HG03378 (cell line): ENCODE results near the gene FERMT1.
"Not testable (repeated sequence)": the region's sequence is repeated elsewhere in the genome, so short reads cannot be mapped to it uniquely, and the experiment has no call there.

Experiments
- ATAC-seq: cut with Tn5 transposase; IDR thresholded peaks from one replicate; pipeline ENCODE4 v1.9.1; 2021; ENCODE audit warnings: mild to moderate bottlenecking, moderate library complexity; ENCODE audit not compliant: unreplicated experiment

The FERMT1 gene

DNA sequence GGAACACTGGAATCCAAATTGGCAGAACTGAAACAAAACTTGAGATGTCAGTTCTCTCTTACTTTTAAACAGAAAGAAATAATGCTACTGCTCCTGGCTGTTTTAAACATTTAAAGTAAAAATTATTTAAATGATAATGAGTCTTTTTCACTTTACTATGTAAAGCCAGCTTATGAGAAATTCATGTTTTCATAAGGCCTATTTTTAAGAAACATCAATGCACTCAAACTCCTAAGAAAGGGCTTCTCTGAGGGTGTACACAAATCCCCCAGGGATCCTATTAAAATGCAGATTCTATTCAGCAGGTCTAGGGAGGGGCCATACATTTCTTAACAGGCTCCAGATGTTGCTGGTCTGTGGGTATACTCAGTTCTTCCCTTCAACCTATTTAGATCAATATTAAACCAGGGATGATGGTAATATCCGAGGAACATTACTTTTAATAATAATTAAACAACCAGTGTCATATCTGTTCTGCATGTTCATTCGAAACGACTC is 2.3 kb downstream of the FERMT1 start:
- ATAC-seq: no peak

DNA sequence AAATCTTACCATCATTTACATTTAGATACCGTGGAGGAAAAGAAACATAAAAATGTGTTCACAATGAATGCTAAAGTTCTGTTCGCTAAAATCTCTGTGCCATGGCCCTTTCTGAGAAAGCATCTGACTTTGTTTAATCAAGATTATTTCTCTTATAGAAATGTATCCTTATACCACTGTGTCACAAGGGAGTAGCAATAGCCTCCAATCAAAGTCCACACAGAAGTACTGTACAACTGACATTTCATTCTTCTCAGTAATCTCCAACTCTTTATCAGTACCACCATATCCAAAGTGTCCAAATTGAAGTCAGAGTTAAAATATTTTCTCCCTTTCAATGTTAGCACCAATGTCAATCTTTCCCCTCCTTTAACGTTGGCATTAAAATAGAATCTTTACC is 6.1 kb downstream of the FERMT1 start:
- no peak for ATAC-seq

DNA sequence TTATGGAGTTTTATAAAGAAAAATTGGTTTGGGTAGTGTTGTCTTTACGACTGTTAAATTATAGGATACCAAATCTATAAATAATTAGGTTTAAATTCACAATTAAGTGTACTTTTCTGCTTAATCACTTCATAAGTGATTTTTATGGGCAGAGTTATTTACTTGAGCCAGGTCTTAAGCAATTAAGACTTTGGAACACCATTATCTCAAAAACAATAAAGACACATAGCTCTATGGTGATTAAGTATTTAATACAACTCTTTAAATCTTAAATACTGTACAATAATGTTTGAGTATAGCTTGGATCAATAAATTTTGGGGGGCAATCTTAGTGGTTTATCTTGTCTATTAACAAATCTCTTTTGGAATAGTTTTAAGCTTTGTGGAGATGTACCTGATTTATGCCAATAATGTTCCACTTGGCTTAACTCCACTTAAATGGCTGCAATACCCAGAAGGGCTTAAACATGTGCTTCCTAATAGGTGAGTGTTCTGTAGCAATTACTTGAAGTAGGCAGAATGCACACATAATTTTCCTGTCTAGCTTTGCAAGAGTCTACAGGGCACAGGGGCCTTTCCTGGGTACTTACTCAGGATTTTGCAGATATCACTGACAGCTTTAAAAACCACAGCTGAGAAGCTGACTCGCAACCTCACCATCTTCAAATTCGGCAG is 7.5 kb downstream of the FERMT1 start:
- ATAC-seq: no peak

DNA sequence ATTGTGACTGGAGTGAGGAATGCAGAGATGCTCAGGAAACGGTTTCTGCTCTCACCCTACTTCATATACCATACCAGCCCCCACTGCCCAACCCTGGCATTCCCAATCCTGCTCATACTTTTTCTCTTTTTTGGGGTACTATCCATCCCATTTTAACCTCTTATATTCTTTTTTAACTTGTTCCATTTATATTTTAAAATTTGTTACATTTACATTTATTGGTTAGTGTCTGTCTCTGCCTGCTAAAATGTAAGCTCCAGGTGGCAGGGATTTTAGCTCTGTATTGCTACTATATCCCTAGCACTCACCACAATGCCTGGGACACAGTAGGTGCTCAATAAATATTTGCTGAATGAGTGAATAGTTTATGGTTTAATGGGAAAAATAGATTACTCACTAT is 8.1 kb downstream of the FERMT1 start:
- no peak for ATAC-seq

DNA sequence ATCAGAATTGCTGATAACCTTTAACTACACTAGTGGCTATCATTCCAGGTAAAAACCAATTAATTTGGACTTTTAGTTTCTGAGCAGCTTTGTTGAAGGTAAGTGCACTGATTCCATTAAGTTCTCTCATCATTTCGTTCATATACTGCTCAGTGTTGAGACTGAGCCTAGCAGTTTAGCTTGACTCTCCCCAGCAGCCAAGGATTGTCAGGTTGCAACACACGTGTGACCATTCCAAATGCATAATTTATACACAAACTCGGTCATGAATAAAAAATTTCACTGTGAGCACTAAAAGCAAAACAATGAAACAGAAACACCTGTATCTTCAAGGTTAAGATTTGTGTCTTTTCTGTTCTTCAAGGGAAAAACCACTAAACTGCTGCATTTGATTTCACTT is 8.9 kb downstream of the FERMT1 start:
- ATAC-seq: no peak

DNA sequence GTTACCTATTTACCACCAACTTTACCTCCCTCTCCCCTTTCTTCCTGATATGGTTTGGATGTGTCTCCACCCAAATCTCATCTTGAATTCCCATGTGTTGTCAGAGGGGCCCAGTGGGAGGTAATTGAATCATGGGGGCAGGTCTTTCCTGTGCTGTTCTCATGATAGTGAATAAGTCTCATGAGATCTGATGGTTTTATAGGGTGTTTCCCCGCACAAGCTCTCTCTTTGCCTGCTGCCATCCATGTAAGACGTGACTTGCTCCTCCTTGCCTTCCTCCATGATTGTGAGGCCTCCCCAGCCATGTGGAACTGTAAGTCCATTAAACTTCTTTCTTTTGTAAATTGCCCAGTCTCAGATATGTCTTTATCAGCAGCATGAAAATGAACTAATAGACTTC is 9.9 kb downstream of the FERMT1 start:
- not testable (repeated sequence) for ATAC-seq

DNA sequence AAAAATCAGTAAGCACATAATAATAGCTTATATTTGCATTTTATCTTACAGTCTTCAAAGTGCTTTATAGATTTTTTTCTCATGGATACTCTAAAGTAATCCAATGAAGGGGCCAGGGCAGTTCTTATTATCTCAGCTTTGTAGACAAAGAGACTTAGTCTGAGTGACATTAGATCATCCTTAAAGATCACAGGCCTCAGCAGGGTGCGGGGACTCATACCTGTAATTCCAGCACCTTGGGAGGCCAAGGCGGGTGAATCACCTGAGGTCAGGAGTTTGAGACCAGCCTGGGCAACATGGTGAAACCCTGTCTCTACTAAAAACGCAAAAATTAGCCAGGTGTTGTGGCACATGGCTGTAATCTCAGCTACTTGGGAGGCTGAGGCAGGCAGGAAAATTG is 14.5 kb downstream of the FERMT1 start:
- ATAC-seq: no peak

DNA sequence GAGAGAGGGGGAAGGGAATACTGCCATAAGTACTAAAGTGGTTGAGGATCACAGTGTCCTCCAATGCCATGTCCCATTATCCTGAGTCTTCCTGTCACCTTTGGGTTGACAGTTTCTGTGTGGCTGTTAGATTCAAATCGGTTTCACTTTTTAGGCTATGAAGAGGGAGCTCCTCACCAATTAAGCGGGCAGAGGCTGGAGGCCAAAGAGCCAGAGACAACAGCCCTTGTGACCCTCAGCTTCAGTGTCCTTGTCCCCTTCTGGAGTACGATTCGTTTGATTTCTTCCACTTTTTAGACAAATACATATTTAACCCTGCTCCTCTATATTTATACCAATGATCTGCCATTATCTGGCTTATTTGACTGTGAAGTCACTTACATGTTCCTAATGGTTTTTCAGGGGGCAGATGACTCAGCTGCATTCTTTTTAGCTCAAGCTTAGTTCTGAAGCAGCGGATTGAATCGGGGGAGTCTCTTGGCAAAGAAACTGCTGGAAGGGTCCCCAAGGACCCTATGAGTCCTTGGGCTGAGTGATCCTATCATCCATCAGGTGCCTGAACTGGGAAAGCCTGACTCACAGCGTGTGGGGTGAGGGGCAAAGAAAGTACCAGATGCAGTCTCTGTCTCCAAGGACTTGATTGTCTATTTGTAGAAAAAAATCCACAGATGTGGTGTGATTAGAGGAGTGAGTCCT is 18.2 kb downstream of the FERMT1 start:
- ATAC-seq: no peak

DNA sequence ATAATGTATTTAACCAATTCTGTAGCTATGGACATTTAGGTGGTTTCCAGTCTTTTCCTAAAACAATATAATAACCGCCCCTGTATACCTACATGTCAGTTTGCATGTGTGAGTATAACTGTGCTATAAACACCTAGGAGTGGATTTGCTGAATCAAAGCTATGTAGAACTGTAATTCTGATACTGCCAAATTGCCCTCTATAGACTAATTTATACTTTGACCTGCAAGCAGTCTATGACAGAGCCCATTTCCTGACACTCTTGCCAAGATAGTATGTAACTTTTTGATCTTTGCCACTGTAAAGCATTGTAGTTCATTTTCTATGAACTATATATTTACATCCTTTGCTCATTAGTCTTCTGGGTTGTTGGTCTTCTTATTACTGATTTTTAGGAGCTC is 19.5 kb downstream of the FERMT1 start:
- ATAC-seq: no peak

DNA sequence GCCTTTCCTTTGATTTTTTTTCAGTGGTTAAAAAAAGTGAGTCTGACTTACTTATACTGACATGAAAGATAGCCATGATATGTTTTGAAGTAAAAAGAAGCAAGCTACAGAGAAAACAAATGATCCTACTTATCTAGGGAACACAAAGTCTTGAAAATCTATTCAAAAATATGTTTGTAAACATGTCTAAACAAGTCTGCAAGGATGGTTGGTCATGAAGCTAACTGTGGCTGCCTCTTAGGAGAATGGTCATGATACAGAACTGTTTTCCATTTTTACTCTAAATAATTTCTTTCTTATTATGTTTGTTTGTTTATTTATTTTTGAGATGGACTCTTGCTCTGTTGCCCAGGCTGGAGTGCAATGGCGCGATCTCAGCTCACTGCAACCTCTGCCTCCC is 21.5 kb downstream of the FERMT1 start:
- no peak for ATAC-seq

DNA sequence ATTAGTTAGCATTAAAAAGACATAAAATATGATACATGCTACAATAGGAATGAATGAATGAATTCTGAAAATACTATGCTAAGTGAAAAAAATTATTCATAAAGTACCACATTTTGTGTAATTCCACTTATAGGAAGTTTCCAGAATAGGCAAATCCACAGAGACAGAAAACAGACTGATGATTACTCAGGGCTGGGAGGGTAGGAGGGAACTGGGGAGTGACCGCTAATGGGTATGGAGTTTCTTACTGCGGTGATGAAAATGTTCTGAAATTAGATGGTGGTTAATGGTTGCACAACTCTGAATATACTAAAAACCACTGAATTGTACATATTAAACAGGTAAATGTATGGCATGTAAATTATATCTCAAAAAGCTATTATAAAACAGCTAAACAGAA is 22.6 kb downstream of the FERMT1 start:
- ATAC-seq: no peak

DNA sequence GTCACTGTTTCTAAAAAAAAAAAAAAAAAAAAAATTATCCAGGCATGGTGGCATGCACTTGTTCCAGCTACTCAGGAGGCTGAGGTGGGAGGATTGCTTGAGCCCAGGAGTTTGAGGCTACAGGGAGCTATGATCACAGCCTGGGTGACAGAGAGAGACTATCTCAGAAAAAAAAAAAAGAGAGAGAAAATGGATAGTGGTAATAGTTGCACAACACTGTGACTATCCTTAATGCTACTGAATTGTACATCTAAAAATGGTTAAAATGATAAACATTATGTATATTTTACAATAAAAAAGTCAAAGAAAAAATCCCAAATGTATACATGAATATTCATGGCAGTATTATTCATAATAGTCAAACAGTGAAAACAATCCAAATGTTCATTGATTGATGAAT is 23.0 kb downstream of the FERMT1 start:
- ATAC-seq: no peak

DNA sequence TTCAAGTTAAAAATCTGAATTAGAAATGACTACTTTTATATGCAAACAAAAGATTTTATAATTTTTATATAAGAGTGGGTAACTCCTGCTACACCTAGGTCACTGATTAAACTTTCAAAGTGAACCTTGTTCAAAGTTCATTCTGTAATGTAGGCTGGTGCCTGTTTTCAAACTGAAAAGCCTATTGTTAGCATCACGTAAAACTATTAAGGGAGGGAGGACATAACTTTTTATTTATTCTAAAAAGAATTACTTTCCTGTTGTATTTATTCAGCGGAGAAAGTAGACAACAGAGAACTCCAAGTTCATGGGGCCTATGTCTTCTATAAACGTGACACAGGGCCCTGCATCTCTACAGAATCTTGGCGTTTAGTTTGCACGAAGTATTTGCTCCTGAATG is 27.4 kb downstream of the FERMT1 start:
- ATAC-seq: no peak

DNA sequence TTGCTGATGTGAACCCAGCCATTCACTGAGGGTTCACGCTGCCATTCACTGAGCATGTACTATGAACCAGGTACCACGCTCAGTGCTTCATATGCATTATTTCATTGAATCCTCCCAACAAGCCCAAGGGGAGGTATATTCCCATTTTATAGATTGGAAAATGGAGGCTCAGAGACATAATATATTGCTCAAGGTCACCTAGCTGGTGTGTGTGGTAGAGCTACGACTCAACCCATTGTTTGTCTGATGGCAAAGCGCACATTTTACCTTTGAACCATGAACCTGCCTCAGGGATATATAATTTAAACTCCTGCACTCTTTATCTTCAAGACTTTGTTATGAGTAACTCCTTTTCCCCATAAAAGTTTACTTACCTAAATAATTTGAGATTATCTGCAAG is 28.3 kb downstream of the FERMT1 start:
- ATAC-seq: no peak

DNA sequence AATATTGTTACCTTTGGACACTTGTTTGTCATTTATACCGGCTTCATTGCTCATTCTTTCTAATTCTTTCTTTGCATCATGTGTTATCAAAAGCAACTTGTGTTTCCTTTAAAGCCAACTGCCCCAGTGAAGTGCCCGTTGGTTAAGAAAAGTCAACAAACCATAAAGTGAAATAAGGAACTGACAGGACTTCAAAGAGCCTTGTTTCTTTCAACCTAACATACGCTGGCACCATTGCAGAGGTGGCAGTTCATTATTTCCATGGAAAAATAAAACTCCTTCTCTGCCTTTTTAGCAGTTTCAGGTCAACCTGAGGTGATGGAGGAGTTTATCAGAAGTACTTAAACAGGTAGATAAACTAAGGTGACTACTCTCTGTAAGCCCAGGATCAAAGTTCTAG is 28.8 kb downstream of the FERMT1 start:
- ATAC-seq: no peak

DNA sequence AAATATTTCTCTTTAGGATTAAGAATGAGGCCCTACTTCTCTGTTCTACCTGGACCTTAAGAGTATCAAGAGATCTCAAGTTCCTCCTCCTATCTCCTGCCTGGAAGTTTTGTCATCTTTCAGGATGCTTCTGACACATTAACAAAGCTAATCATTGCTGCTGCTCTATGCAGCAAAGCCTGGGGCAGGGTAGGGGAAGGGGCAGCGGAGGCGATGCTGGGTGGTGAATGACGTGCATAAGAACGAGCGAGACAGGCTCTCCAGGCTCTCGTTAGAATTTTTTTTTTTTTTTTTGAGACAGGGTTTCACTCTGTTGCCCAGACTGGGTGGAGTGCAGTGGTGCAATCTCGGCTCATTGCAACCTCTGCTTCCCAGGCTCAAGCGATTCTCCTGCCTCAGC is 31.2 kb downstream of the FERMT1 start:
- no peak for ATAC-seq

DNA sequence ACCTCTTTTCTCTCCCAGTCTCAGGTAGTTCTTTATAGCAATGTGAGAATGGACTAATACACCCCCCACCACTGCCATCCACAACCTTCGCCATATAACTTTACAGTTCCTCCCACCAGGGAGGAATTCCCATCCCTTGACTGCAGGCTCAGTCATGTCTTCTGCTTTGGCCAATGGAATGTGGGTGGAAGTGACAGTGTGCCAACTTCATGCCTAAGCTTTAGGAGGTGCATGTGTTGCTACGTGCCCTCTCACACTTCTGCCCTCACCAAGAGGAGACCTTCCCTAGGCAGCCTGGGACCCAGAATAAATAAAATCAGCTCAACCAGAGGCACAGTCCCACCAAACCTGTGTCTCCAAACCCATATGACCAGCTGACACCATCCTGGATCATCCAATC is 36.0 kb downstream of the FERMT1 start:
- ATAC-seq: no peak

DNA sequence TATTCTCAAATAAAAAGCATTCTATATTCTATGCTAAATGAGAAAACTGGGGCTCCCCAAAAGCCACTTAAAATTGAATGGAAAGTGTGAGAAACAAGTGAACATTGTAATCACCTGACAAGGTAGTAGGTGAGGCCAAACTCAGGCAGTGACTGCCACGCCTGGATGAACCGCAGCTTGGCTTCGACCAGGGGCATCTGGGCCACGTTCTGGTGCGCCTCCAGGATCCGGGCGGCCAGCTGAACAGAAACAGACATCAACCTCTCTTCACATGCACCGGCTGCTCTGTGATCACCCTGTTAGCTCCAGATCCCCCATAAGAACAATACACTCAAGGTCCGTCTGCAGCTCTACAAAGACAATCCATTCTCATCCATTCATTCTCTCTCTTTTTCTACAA is 38.9 kb downstream of the FERMT1 start:
- ATAC-seq: no peak

DNA sequence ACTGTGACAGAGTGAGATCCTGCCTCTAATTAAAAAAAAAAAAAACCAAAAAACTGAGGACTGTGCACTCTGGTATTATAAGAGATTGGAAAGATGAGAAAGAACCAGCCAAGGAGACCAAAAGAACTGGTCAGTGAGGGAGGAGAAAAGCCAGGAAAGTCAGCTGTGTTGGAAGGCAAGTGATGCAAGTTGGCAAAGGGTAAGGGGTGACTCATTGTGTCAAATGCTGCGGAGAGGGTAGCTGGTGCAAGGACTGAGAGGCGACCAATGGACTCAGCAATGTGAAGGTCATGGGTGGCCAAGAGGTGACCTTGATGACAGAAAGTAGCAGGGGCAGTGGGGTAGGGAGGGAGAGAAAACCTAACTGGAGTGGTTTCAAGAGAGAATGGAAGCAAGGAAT is 41.6 kb downstream of the FERMT1 start:
- no peak for ATAC-seq

DNA sequence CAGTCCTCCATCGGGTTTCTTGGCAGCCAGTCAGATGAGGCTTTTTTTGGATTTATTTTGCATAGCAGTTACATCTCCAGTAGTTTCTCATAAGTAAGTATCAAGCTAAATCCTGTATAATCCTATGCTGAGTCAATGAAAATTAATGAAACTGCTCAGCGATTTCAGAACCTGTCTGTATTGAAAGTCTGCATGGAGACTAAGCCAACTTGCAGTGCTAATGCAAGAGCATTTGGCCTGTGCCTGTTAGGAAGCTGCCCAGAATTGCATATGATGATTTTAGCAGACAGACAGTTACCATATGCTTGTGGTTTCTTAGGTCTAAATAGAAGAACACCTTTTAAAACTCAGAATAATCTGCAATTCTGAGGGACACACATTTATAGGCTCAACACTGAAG is 43.8 kb downstream of the FERMT1 start:
- ATAC-seq: no peak

DNA sequence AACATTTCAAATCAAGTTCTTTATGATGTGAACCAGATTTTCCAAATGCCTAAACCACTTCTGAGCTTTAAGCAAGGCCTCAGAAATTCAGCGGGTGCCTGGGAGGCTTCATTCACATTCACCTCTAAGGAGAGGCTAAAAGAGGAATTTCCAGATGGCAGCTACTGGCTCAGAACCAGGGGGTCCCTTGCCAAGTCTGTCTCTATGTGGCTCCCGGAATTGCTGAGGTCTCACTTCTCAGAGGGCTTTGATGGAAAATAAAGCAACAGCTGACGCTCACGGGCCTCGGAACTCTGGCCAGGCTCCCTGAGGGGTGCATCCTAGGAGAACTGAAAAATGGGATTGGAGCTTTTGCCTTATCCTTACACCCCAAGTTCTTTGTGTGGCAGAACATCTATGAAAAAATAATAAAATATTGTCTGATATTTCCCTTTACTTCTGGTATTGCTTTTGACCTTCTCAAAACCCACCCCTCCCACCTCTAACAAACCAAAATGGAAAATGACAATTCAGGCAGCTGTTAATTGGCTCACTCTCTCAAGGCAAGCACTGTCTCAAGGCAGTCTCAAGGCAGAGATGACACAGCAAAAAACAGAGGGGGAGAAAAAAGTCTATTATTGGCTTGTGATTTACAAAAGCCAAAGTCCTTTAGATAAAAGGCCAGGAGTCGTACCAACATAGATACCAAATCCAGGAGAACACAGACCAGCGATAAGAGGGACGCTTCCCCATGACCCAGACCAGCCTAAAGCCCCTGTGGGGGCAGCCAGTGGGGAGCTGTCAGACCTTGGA is 47.2 kb downstream of the FERMT1 start:
- no peak for ATAC-seq

DNA sequence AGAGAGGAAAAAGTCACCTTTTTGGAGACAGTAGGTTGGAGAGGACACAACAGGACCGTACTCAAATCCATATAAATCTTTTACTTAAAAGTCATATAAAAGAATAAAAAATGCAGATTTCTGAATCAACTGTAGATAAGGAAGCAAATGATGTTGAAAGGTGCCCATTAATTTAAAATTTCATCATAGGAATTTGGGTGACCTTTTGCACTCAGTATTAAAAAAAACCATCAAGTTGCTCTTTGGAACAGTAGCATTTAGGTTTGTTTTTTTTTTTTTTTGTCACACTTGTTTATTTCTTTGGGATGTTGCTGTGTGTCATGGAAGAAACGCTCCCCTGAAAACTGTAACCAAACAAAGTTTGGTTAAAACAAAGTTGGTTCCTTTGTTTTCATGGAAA is 48.0 kb downstream of the FERMT1 start:
- no peak for ATAC-seq
